ENCODE measurements around the gene ZSWIM7.

The ZSWIM7 gene
- 8.6 to 21.7 reads per million in 2 experiments for total RNA-seq

- peak; percentile 79 for DNase-seq (ENCODE audit: low read depth)
These were observed at the start of gene ZSWIM7, which contains the start of gene TTC19 for GRCh38 chr17:15999141-15999973. Gene ZSWIM7 (minus strand): TSS chr17:15999704. CDS start chr17:15999594, 110 bp downstream. Gene TTC19 (plus strand): TSS chr17:15999824. CDS start chr17:15999849, 25 bp downstream.

GRCh38 chr17:16048811-16049449 is 49.4 kb upstream of the ZSWIM7 start:
- DNase-seq (ENCODE audit: low read depth): no peak

- DNase-seq (ENCODE audit: low read depth): no peak
These were observed 47.5 kb upstream of the ZSWIM7 start for GRCh38 chr17:16046966-16047365.

GRCh38 chr17:16044487-16044886 is 45.0 kb upstream of the ZSWIM7 start:
- DNase-seq (ENCODE audit: low read depth): no peak

GRCh38 chr17:16040710-16041251 is 41.3 kb upstream of the ZSWIM7 start:
- no peak for DNase-seq (ENCODE audit: low read depth)

- no peak for DNase-seq (ENCODE audit: low read depth)
These were observed 38.1 kb upstream of the ZSWIM7 start for GRCh38 chr17:16037636-16038035.

- DNase-seq (ENCODE audit: low read depth): no peak
These were observed 36.8 kb upstream of the ZSWIM7 start for GRCh38 chr17:16036261-16036660.

- DNase-seq (ENCODE audit: low read depth): no peak
These were observed 34.3 kb upstream of the ZSWIM7 start for GRCh38 chr17:16033729-16034349.

GRCh38 chr17:16027708-16028584 is 28.4 kb upstream of the ZSWIM7 start:
- no peak for DNase-seq (ENCODE audit: low read depth)

GRCh38 chr17:16026895-16027294 is 27.4 kb upstream of the ZSWIM7 start:
- no peak for DNase-seq (ENCODE audit: low read depth)

GRCh38 chr17:16025202-16025601 is 25.7 kb upstream of the ZSWIM7 start:
- no peak for DNase-seq (ENCODE audit: low read depth)

GRCh38 chr17:16023881-16024280 is 24.4 kb upstream of the ZSWIM7 start:
- no peak for DNase-seq (ENCODE audit: low read depth)

- DNase-seq (ENCODE audit: low read depth): no peak
These were observed 19.8 kb upstream of the ZSWIM7 start for GRCh38 chr17:16019347-16019746.

GRCh38 chr17:16013943-16014407 is 14.5 kb upstream of the ZSWIM7 start:
- DNase-seq (ENCODE audit: low read depth): no peak

- no peak for DNase-seq (ENCODE audit: low read depth)
These were observed 7.9 kb upstream of the ZSWIM7 start for GRCh38 chr17:16007439-16007838.

GRCh38 chr17:16005636-16006035 is 6.1 kb upstream of the ZSWIM7 start:
- DNase-seq (ENCODE audit: low read depth): no peak

GRCh38 chr17:16003841-16004240 is 4.3 kb upstream of the ZSWIM7 start:
- DNase-seq (ENCODE audit: low read depth): no peak

GRCh38 chr17:16002708-16003260 is 3.3 kb upstream of the ZSWIM7 start:
- no peak for DNase-seq (ENCODE audit: low read depth)

- no peak for DNase-seq (ENCODE audit: low read depth)
These were observed 1.9 kb upstream of the ZSWIM7 start for GRCh38 chr17:16001226-16001897.

Measured in T follicular helper cell (primary cell).